ENCODE results near the gene PLA2G2A. TPM values are rescaled to one million over a fixed set of nuclear protein-coding genes. Genes with fewer than 3 reads are reported as not detected.

PLA2G2A gene
- total RNA-seq, 1 experiment from 2014 or later = not detected

- no peaks in the 10 kb centered on the region for H3K79me2 ChIP-seq (ENCODE audit: low read length)
- no peak for DNase-seq
- no peak overlapping the region for H3K9ac ChIP-seq (ENCODE audit: low read length)
- no peak overlapping the region for H3K4me2 ChIP-seq (ENCODE audit: low read depth, low read length, poor library complexity, severe bottlenecking)
- H2AFZ ChIP-seq (ENCODE audit: low read length) = no peak overlapping the region
- H3K4me3 ChIP-seq (ENCODE audit: low read length) = no peak overlapping the region
- H3K9me2 ChIP-seq (replicated peaks; ENCODE audit: insufficient read depth, low read length) = no peaks in the 10 kb centered on the region
- no peaks in the 10 kb centered on the region for H3K36me3 ChIP-seq (ENCODE audit: insufficient read depth, low read length)
- no peaks in the 10 kb centered on the region for H4K20me1 ChIP-seq (ENCODE audit: insufficient read depth, low read depth, low read length)
- no peaks in the 10 kb centered on the region for H3K27me3 ChIP-seq (ENCODE audit: low read length)
- no peak overlapping the region for H3K27ac ChIP-seq (ENCODE audit: low read length)
- H3K9me3 ChIP-seq (ENCODE audit: low read length) = no peaks in the 10 kb centered on the region
- H3K4me1 ChIP-seq (ENCODE audit: low read length) = no peaks in the 10 kb centered on the region
These were observed 11.6 kb downstream of the PLA2G2A start for GRCh38 chr1:19967808-19968207.

- Histone ChIP-seq H3K4me1 (ENCODE audit: low read length) (peaks cover 6% of the 10 kb centered on the region), H3K9me2 (replicated peaks; ENCODE audit: insufficient read depth, low read length) (no peaks in the 10 kb centered on the region), H4K20me1 (ENCODE audit: insufficient read depth, low read depth, low read length) (no peaks in the 10 kb centered on the region), H3K36me3 (ENCODE audit: insufficient read depth, low read length) (no peaks in the 10 kb centered on the region), H3K9ac (ENCODE audit: low read length) (no peak overlapping the region), H3K9me3 (ENCODE audit: low read length) (no peaks in the 10 kb centered on the region), H2AFZ (ENCODE audit: low read length) (no peak overlapping the region), H3K27ac (ENCODE audit: low read length) (no peak overlapping the region), H3K4me2 (ENCODE audit: low read depth, low read length, poor library complexity, severe bottlenecking) (no peak overlapping the region), H3K4me3 (ENCODE audit: low read length) (no peak overlapping the region), H3K79me2 (ENCODE audit: low read length) (no peaks in the 10 kb centered on the region), H3K27me3 (ENCODE audit: low read length) (no peaks in the 10 kb centered on the region)
- DNase-seq = no peak
These were observed 14.9 kb downstream of the PLA2G2A start for GRCh38 chr1:19964542-19964941.

- Histone ChIP-seq H3K4me2 (ENCODE audit: low read depth, low read length, poor library complexity, severe bottlenecking) (no peak overlapping the region), H3K9me3 (ENCODE audit: low read length) (no peaks in the 10 kb centered on the region), H3K27ac (ENCODE audit: low read length) (no peak overlapping the region), H3K36me3 (ENCODE audit: insufficient read depth, low read length) (no peaks in the 10 kb centered on the region), H3K79me2 (ENCODE audit: low read length) (no peaks in the 10 kb centered on the region), H2AFZ (ENCODE audit: low read length) (no peak overlapping the region), H3K4me3 (ENCODE audit: low read length) (no peak overlapping the region), H3K27me3 (ENCODE audit: low read length) (no peaks in the 10 kb centered on the region), H4K20me1 (ENCODE audit: insufficient read depth, low read depth, low read length) (no peaks in the 10 kb centered on the region), H3K9ac (ENCODE audit: low read length) (no peak overlapping the region), H3K4me1 (ENCODE audit: low read length) (peaks cover 6% of the 10 kb centered on the region), H3K9me2 (replicated peaks; ENCODE audit: insufficient read depth, low read length) (no peaks in the 10 kb centered on the region)
- no peak for DNase-seq
These were observed 15.8 kb downstream of the PLA2G2A start for GRCh38 chr1:19963636-19964035.

- no peak overlapping the region for H2AFZ ChIP-seq (ENCODE audit: low read length)
- no peaks in the 10 kb centered on the region for H3K9me3 ChIP-seq (ENCODE audit: low read length)
- H3K9ac ChIP-seq (ENCODE audit: low read length) = no peak overlapping the region
- no peak overlapping the region for H3K27ac ChIP-seq (ENCODE audit: low read length)
- H3K4me1 ChIP-seq (ENCODE audit: low read length) = peaks cover 6% of the 10 kb centered on the region
- H3K36me3 ChIP-seq (ENCODE audit: insufficient read depth, low read length) = no peaks in the 10 kb centered on the region
- H3K9me2 ChIP-seq (replicated peaks; ENCODE audit: insufficient read depth, low read length) = no peaks in the 10 kb centered on the region
- no peaks in the 10 kb centered on the region for H3K27me3 ChIP-seq (ENCODE audit: low read length)
- peak; percentile 74 for DNase-seq
- H4K20me1 ChIP-seq (ENCODE audit: insufficient read depth, low read depth, low read length) = no peaks in the 10 kb centered on the region
- no peaks in the 10 kb centered on the region for H3K79me2 ChIP-seq (ENCODE audit: low read length)
- no peak overlapping the region for H3K4me2 ChIP-seq (ENCODE audit: low read depth, low read length, poor library complexity, severe bottlenecking)
- no peak overlapping the region for H3K4me3 ChIP-seq (ENCODE audit: low read length)
These were observed 18.8 kb downstream of the PLA2G2A start for GRCh38 chr1:19960591-19960990.

GRCh38 chr1:19957779-19958178, 21.6 kb downstream of the PLA2G2A start:
- Histone ChIP-seq H3K27ac (ENCODE audit: low read length) (no peak overlapping the region), H3K9me3 (ENCODE audit: low read length) (peaks cover 6% of the 10 kb centered on the region; the same call in 1 of the 2 replicates), H3K79me2 (ENCODE audit: low read length) (no peaks in the 10 kb centered on the region), H3K4me3 (ENCODE audit: low read length) (no peak overlapping the region), H3K36me3 (ENCODE audit: insufficient read depth, low read length) (no peaks in the 10 kb centered on the region), H3K27me3 (ENCODE audit: low read length) (peaks cover 6% of the 10 kb centered on the region; the same call in 1 of the 2 replicates), H3K9me2 (replicated peaks; ENCODE audit: insufficient read depth, low read length) (no peaks in the 10 kb centered on the region), H3K4me1 (ENCODE audit: low read length) (peaks cover 6% of the 10 kb centered on the region), H3K4me2 (ENCODE audit: low read depth, low read length, poor library complexity, severe bottlenecking) (no peak overlapping the region), H3K9ac (ENCODE audit: low read length) (no peak overlapping the region), H4K20me1 (ENCODE audit: insufficient read depth, low read depth, low read length) (no peaks in the 10 kb centered on the region), H2AFZ (ENCODE audit: low read length) (no peak overlapping the region)
- no peak for DNase-seq

- H3K9me3 ChIP-seq (ENCODE audit: low read length) = peaks cover 6% of the 10 kb centered on the region; the same call in 1 of the 2 replicates
- H3K4me2 ChIP-seq (ENCODE audit: low read depth, low read length, poor library complexity, severe bottlenecking) = no peak overlapping the region
- no peak overlapping the region for H3K27ac ChIP-seq (ENCODE audit: low read length)
- H3K36me3 ChIP-seq (ENCODE audit: insufficient read depth, low read length) = no peaks in the 10 kb centered on the region
- peaks cover 3% of the 10 kb centered on the region for H3K4me1 ChIP-seq (ENCODE audit: low read length)
- H3K9ac ChIP-seq (ENCODE audit: low read length) = no peak overlapping the region
- no peak overlapping the region for H2AFZ ChIP-seq (ENCODE audit: low read length)
- no peaks in the 10 kb centered on the region for H4K20me1 ChIP-seq (ENCODE audit: insufficient read depth, low read depth, low read length)
- peaks cover 6% of the 10 kb centered on the region; the same call in 1 of the 2 replicates for H3K27me3 ChIP-seq (ENCODE audit: low read length)
- H3K4me3 ChIP-seq (ENCODE audit: low read length) = no peak overlapping the region
- H3K9me2 ChIP-seq (replicated peaks; ENCODE audit: insufficient read depth, low read length) = no peaks in the 10 kb centered on the region
- no peak for DNase-seq
- no peaks in the 10 kb centered on the region for H3K79me2 ChIP-seq (ENCODE audit: low read length)
These were observed 23.8 kb downstream of the PLA2G2A start for GRCh38 chr1:19955534-19956170.

GRCh38 chr1:19954059-19954458, 25.4 kb downstream of the PLA2G2A start:
- Histone ChIP-seq H3K27me3 (ENCODE audit: low read length) (peaks cover 6% of the 10 kb centered on the region; the same call in 1 of the 2 replicates), H3K9me3 (ENCODE audit: low read length) (peaks cover 6% of the 10 kb centered on the region; the same call in 1 of the 2 replicates), H3K9me2 (replicated peaks; ENCODE audit: insufficient read depth, low read length) (no peaks in the 10 kb centered on the region), H3K27ac (ENCODE audit: low read length) (no peak overlapping the region), H3K4me2 (ENCODE audit: low read depth, low read length, poor library complexity, severe bottlenecking) (no peak overlapping the region), H3K4me1 (ENCODE audit: low read length) (no peaks in the 10 kb centered on the region), H2AFZ (ENCODE audit: low read length) (no peak overlapping the region), H3K79me2 (ENCODE audit: low read length) (no peaks in the 10 kb centered on the region), H4K20me1 (ENCODE audit: insufficient read depth, low read depth, low read length) (no peaks in the 10 kb centered on the region), H3K36me3 (ENCODE audit: insufficient read depth, low read length) (no peaks in the 10 kb centered on the region), H3K9ac (ENCODE audit: low read length) (no peak overlapping the region), H3K4me3 (ENCODE audit: low read length) (no peak overlapping the region)
- DNase-seq = no peak

GRCh38 chr1:19949016-19949415, 30.4 kb downstream of the PLA2G2A start:
- no peaks in the 10 kb centered on the region for H3K79me2 ChIP-seq (ENCODE audit: low read length)
- no peak overlapping the region for H3K27ac ChIP-seq (ENCODE audit: low read length)
- H3K9me3 ChIP-seq (ENCODE audit: low read length) = peaks cover 5% of the 10 kb centered on the region; the same call in 1 of the 2 replicates
- H3K9ac ChIP-seq (ENCODE audit: low read length) = no peak overlapping the region
- peaks cover 4% of the 10 kb centered on the region; the same call in 1 of the 2 replicates for H3K27me3 ChIP-seq (ENCODE audit: low read length)
- no peak overlapping the region for H3K4me2 ChIP-seq (ENCODE audit: low read depth, low read length, poor library complexity, severe bottlenecking)
- no peak for DNase-seq
- H3K9me2 ChIP-seq (replicated peaks; ENCODE audit: insufficient read depth, low read length) = no peaks in the 10 kb centered on the region
- no peaks in the 10 kb centered on the region for H3K36me3 ChIP-seq (ENCODE audit: insufficient read depth, low read length)
- H3K4me3 ChIP-seq (ENCODE audit: low read length) = no peak overlapping the region
- no peaks in the 10 kb centered on the region for H4K20me1 ChIP-seq (ENCODE audit: insufficient read depth, low read depth, low read length)
- H2AFZ ChIP-seq (ENCODE audit: low read length) = no peak overlapping the region
- no peaks in the 10 kb centered on the region for H3K4me1 ChIP-seq (ENCODE audit: low read length)
